GM12892 (cell line): ENCODE results near the gene KRTAP20-2.

Experiments used
- POLR2A ChIP-seq: IDR thresholded peaks from 2 replicates; pipeline ENCODE4 v1.6.1; 2011; ENCODE audit warnings: low read depth, low read length, control low read depth
- POLR2AphosphoS5 ChIP-seq: IDR thresholded peaks from 2 replicates; pipeline ENCODE4 v1.6.1; 2011; ENCODE audit warnings: low read depth, low read length, control low read depth
- TAF1 ChIP-seq: IDR thresholded peaks from 2 replicates; pipeline ENCODE4 v1.6.1; 2011; ENCODE audit warnings: low read depth, mild to moderate bottlenecking, control low read depth, low read length, borderline replicate concordance

DNA sequence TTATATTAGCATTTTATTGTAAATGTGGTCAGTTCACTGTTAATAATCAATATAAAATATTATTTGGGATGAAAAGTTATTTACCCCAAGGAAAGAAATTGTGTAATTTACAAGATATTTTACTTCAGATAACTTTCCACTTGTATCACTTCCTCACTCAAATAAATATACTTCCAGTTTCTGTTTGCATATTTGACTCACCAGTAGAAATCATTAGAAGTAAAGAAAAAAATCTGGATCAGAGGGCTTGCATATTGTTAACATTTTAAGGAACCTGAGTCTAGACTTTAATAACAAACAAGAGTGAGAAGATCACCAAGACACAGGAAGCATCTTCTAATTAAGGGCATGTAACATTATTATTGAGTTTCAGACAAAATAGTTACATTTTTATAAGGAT, 14.9 kb upstream of the KRTAP20-2 start:
- TF ChIP-seq POLR2A (no peak), POLR2AphosphoS5 (no peak), TAF1 (no peak)
